Stimulated activated CD8-positive, alpha-beta memory T cell treated with anti-CD3 and anti-CD28 coated beads, Interleukin-12 subunit alpha, Interleukin-12 subunit beta, amount 100 ng/mL, for 24 hours (primary cell): ENCODE results near the gene P3H1.

Experiments
- DNase-seq: peaks from one replicate; pipeline ENCODE4 v3.0.0-alpha.2; 2020; ENCODE audit errors: extremely low read depth

Gene P3H1

DNA sequence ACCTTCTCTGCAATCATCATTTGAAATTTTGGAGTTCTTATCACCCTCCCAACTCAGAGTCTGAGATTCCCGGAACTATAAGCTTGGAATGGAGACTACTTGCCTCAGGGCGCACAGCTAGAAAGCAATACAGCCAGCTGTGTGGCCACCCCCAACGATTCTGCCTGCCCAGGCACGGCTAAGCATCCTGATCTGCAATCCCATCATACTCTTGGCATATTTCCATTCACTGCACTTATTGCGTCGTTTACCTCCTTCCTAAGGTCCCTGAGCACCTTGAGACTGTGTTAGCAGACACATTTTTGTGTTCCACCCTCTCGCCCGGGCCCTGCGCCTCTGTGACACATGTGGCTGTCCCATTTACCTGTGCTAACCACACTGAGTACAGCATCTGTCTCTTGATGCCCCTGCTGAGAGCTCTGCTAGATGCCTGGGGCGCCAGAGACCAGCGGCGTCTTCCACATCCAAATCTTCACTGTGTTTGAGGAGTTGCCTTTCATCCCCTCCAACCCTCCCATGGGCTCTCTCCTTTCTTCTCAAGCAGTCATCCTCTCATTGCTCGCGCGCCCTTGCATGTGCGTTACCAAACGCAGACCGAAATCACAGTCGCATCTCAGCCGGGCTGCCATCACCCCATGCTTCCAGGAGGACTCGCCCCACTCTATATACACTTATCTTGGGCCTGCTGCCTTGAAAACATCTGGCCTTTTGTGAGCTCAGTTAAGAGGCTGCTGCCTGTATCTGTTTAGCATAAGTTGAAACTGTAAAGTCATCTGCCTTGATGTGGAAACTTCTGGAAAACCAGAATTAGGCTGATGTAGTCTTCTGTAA is 23.3 kb downstream of the P3H1 start:
- DNase-seq = no peak

DNA sequence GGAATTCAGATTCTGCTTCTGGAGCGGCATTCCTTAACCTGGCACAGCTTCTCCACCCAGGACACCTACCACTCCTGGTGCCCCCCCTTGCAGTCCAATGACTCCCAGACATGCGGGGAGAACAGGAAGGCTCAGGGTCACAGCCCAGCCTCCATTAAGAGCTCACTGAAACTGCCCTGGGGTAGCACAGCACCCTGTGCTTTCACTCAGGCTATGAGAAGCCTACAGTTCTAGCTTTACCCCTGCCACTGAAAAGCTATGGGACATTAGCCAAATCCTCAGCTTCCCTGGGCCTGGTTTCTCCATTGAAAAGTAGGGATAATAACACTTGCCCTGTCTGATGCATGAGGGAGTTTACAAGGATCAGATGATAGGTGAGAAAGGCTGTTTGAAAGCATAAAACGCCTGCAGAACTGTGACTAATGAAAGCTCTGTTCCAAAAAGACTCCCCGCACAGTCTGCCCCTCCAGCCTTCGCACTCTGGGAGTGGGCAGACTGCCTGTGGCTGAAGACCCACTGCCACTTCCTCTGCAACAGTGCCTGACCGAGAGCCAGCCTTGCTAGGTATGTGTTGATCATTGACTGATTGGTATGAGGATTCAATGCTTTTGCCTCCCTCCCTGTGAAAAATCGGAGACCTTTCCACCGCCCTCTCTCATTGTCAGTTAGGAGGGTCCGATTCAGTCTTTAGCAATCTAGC is 24.1 kb downstream of the P3H1 start:
- no peak for DNase-seq

DNA sequence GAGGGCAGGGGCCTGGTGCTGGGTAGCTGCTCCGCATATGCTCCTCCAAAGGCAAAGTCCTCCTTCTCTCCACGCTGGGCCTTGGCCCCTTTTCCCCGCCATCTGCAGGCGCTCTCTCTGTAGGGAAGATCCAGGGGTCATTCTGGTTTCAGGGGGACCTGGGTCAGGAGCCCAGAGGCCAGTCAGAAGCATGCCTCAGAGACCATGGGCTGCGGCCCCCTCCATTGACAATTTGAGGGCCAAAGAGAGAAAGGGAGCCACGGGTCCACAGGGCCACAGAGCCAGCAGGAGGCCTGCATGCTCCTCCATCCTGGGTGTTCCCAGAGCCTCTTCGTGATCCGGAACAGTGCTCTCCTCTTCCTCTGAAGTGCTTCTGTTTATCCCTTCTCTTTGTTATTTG is 24.7 kb downstream of the P3H1 start:
- DNase-seq = no peak

DNA sequence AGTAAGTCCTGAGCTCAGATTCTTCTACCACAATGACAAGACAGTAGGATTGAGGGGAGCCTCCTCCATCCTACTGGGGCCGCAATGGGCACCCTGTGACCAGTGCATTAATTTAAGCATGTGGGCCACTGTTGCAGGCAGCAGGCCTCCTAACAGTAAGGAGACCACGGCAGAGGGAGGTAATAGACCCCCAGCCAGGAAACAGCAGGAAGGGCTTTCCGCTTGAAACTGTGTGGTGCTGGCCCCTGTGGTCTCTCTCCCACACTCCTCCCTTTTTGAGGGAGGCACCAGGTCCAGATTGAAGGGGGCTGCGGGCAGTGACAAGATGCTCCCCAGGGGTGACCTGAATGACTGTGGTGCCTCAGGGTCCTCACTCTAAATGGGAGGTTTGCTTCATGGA is 25.1 kb downstream of the P3H1 start:
- DNase-seq = no peak

DNA sequence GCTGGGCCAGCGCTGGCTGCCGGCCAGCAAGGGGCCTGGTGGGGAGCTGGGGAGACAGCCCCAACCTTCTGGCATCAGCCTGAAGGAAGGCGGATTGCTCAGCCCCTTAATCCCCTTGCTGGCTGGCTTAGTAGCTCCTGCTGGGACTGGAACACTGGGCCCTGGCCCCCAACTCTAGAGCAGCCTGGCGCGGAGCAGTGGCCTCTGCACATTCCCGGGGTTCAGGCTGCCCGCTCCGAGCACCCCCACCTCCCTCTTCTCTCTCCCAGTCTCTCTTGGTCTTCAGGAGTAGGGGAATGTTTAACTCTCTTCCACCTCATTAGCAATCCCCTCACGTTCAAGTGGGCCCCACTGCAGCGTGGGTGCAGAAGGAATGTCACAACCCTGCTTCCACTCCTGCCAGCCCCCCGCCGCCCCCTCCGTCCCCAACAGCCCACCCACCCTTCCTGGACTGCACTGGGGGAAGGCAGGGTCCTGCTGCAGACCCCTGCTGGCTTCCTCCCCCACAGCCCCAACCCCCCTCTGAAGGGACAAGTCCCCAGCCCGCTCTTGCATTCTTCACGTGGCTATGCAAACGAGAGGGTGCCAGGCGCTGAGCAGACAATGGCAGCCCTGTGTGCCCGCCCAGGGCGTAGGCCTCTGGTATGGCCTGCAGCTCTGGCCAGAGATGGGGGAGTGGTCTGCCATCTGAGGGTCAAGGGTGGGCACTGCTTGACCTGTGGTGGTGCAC is 25.8 kb downstream of the P3H1 start:
- no peak for DNase-seq

GRCh38 chr1:42739753-42740700 is 26.8 kb downstream of the P3H1 start, which contains the start of gene CLDN19:
Gene CLDN19, minus strand, starts transcription at chr1:42740236. Its CDS starts 173 bp downstream, at chr1:42740063.
- no peak for DNase-seq

GRCh38 chr1:42738678-42739226 is 28.1 kb downstream of the P3H1 start:
- no peak for DNase-seq

DNA sequence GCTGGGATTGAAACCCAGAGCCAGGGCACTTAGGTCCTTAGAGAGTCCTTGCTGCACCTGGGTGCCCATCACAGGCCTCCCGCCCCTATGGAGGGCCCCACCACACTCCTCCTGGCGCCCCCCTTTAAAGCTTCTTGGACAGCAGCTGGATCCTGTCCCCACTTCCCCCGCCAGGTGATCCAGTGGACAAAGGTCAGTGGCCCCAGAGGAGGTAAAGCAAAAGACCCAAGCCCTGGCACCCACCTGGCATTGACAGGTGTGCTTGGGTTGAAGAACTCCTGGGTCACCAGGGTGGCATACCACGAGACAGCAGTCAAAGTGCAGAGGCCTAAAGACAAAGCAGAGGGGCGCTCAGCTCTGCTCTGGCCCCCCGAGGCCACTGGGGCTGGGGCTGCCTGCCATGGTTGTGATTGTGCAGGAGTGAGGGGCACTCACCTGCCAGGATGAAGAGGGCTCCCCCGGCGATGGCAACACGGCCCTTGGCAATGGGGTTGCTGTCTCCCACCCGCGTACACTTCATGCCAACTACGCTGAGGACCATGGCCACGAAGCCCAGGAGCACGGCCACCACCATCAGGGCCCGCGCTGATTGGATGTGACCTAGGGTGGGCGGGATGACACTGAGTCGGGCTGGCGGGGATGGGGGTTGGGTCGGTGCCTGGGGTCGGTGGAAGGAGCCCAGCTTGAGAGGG is 28.7 kb downstream of the P3H1 start:
- no peak for DNase-seq

- DNase-seq = no peak
These were observed 29.6 kb downstream of the P3H1 start for GRCh38 chr1:42737257-42737656.

DNA sequence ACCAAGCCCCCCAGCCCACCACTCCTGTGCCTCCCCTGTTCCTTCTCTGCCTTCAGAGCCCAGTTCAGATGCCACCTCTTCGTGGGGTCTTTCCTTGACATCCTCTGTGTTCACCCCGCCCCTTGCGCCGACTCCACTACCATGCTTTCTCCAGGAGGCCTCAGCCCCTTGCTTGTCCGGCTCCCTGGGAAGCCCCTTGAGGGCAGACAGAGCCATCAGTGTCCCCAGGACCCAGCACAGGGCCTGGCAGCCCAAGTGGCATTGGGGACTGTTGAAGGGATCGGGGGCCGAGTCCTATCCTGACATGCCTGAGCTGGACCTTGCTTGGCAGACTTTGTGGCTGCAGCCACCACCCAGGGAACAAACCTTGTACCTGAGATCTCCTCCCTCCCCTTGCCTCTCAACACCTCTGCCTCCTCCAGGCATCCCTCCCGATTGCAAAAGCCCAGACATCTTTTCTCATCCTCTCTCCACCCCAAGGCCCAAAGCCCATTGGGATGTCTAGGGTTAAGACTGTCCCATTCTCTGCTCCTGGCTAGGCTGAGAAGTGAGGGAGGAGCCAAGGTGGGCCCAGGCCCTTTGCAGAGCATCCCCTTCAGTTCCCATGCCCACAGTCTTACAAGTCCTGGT is 30.1 kb downstream of the P3H1 start:
- DNase-seq = no peak

DNA sequence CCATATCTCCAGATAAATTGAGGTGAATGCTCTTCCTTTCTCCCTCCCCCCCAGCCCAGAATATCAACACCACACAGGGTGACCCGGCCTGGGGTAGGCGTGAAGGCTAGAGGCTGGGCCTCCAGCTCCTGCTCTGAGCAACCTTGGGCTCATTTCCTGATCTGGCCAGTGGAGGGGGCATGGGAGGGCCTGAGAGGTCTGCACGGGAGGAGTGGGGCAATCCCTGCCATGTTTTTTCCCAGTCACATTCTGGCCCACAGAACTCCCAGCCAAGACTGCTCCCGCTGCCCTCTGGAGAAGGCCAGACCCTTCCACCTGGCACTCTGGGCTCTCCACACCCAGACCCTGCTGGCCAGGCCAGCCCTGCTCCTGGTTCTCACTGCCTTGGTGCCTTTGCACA is 30.7 kb downstream of the P3H1 start:
- no peak for DNase-seq

GRCh38 chr1:42735477-42736105 is 31.2 kb downstream of the P3H1 start:
- DNase-seq = no peak

GRCh38 chr1:42735056-42735455 is 31.8 kb downstream of the P3H1 start:
- DNase-seq = no peak

DNA sequence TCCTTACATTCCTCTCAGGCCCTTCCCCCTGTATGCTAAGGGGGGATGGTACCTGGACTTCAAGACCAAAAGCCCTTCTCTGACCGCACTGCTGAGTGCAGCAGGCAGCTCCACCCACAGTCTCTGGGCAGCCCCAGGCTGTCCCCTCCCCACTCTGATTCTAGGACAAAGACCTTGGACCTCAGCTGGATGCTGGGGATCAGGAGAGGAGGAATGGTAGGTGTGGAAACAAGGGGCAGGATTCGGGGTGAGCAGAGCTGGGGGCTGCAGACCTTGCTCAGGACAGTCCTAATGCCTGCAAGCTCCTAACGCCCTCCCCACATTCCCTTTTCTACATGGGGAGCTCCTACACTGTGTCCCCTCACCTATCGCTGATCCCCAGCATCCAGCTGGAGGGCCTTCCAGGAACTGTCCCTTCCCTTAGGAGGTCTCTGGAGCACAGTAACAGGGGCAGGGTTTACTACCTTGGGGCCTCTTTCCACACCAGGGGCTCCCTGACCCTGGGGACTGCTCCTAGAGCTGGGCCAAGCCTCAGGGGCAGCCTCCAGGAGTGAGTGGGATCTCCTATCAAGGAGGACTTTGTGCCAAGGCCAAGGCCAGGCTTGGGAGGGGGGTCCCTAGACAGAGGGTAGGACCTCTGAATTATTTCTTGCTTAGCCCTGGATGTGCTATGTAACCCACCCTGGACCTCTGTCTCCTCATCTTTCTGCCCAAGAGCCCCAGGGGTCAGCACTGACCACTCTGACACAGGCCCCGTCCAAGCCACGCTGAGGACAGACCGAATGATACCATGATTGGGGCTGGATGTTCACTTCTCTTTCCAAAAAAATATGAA is 32.4 kb downstream of the P3H1 start:
- DNase-seq = no peak

- no peak for DNase-seq
These were observed 33.2 kb downstream of the P3H1 start for GRCh38 chr1:42733415-42734200.

GRCh38 chr1:42732126-42732680 is 34.6 kb downstream of the P3H1 start:
- no peak for DNase-seq

DNA sequence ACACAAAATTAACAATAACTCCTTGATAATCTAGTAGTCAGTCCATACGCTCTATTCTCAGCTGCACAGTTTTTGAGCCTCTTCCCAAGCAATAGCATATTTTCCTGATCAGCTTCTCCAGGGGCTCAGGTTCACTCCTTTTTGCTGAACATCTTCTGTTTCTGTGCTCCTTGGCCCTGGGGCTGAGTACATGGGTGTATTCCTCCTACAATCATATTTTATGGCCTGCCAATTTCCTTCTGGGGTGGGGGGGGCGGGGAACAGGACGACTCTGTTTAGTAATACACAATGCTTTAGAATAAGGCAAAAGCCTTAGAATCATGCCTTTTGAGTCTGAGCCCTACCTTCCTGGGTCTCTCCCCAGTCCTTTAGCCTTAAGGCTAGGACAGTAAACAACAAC is 35.2 kb downstream of the P3H1 start:
- DNase-seq = no peak
